Mesendoderm (in vitro differentiated cells): ENCODE results near the gene KIAA0513.

Experiments used
- DNase-seq: peaks from one replicate; pipeline ENCODE4 v3.0.0; 2013
- H2AK5ac ChIP-seq: 2 replicates; pipeline ENCODE4 v1.6.1; 2013; ENCODE audit warnings: low read length, inconsistent platforms
- H2BK120ac ChIP-seq: 2 replicates; pipeline ENCODE4 v1.6.1; 2013; ENCODE audit warnings: low read depth, mild to moderate bottlenecking, low read length, moderate library complexity, mixed read lengths
- H2BK15ac ChIP-seq: replicated peaks from 2 replicates; pipeline ENCODE4 v1.6.1; 2013; ENCODE audit warnings: low read depth, mild to moderate bottlenecking, moderate library complexity
- H2BK5ac ChIP-seq: 2 replicates; pipeline ENCODE4 v1.6.1; 2013; ENCODE audit warnings: low read length, inconsistent platforms
- H3K18ac ChIP-seq: 2 replicates; pipeline ENCODE4 v1.6.1; 2013; ENCODE audit warnings: mild to moderate bottlenecking, low read length, mixed read lengths
- H3K23ac ChIP-seq: one replicate; pipeline ENCODE4 v1.6.1; 2013; ENCODE audit warnings: low read length
- H3K27ac ChIP-seq: 2 replicates; pipeline ENCODE4 v1.5.1; 2013; ENCODE audit warnings: low read depth, mild to moderate bottlenecking, inconsistent platforms, low read length, moderate library complexity
- H3K27me3 ChIP-seq: 2 replicates; pipeline ENCODE4 v1.6.1; 2013; ENCODE audit warnings: low read length, control low read depth, mild to moderate bottlenecking, inconsistent platforms; ENCODE audit not compliant: insufficient read depth, poor library complexity
- H3K36me3 ChIP-seq: 2 replicates; pipeline ENCODE4 v1.6.1; 2013; ENCODE audit warnings: low read length, inconsistent platforms; ENCODE audit not compliant: control insufficient read depth, insufficient read depth
- H3K4ac ChIP-seq: one replicate; pipeline ENCODE4 v1.6.1; 2013; ENCODE audit warnings: low read depth, mild to moderate bottlenecking, low read length, moderate library complexity
- H3K4me1 ChIP-seq: 2 replicates; pipeline ENCODE4 v1.6.1; 2013; ENCODE audit warnings: low read depth, low read length, inconsistent platforms; ENCODE audit not compliant: control insufficient read depth
- H3K4me2 ChIP-seq: 2 replicates; pipeline ENCODE4 v1.6.1; 2013; ENCODE audit warnings: low read length
- H3K4me3 ChIP-seq: 2 replicates; pipeline ENCODE4 v1.5.1; 2013; ENCODE audit warnings: mild to moderate bottlenecking, low read length
- H3K56ac ChIP-seq: one replicate; pipeline ENCODE4 v1.6.1; 2013; ENCODE audit warnings: low read length
- H3K79me1 ChIP-seq: 2 replicates; pipeline ENCODE4 v1.6.1; 2013; ENCODE audit warnings: low read length, inconsistent platforms
- H3K79me2 ChIP-seq: 2 replicates; pipeline ENCODE4 v1.6.1; 2013; ENCODE audit warnings: mild to moderate bottlenecking, low read length; ENCODE audit not compliant: control insufficient read depth, insufficient read depth
- H3K9ac ChIP-seq: 2 replicates; pipeline ENCODE4 v1.6.1; 2013; ENCODE audit warnings: low read length, inconsistent platforms
- H4K5ac ChIP-seq: one replicate; pipeline ENCODE4 v1.6.1; 2013; ENCODE audit warnings: low read length
- H4K8ac ChIP-seq: one replicate; pipeline ENCODE4 v1.6.1; 2013; ENCODE audit warnings: low read depth, mild to moderate bottlenecking, control low read depth, low read length, moderate library complexity
- WGBS: extraction: QIAGEN DNeasy Blood & Tissue Kit; methylation state at CpG from one replicate; pipeline ENCODE4 v1.1.7; 2013; ENCODE audit warnings: low lambda C conversion rate, missing lambda C conversion rate; ENCODE audit not compliant: insufficient coverage; ENCODE audit errors: extremely low coverage; 5-methylcytosine and 5-hydroxymethylcytosine counted together

KIAA0513 gene

DNA sequence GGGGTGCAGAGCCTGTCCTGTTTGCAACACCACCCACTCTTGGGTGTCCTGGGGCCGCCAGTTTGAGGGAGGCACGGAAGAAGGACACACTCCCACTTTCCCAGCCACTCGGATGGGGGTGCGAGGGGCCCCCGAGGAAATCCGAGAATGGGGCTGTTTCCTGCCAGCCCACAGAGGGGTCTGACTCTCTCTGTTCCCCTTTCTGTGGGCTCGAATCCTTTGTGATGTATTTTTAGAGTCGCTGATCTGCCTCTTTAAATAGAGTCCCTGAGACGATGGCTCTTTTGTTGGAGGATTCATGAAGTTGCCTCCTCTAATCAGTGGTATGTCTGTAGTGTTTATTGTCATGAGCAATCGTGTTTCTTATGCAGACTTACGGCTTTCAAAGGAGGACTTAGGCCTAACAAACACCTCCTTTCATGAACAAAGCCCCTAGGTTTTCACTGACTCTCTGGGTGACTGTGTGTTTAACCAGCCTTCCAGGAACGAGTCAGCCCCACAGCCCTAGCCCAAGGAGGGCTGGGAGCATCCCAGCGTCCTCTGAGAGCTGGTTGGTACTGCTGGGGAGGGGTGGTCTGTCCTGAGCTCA is 55.5 kb downstream of the KIAA0513 start:
- H3K9ac ChIP-seq, result no peak overlapping the region
- no peak overlapping the region for H2BK5ac ChIP-seq
- DNase-seq, result no peak
- whole genome bisulfite sequencing, result no CpG with 5 or more reads among the region's 13 CpGs
- no peak overlapping the region for H4K8ac ChIP-seq
- H3K4me1 ChIP-seq, result peaks cover 5% of the 10 kb centered on the region
- H4K5ac ChIP-seq, result no peak overlapping the region
- no peaks in the 10 kb centered on the region for H3K36me3 ChIP-seq
- no peak overlapping the region for H3K4me2 ChIP-seq
- H3K79me2 ChIP-seq, result no peaks in the 10 kb centered on the region
- H3K4ac ChIP-seq, result no peak overlapping the region
- no peaks in the 10 kb centered on the region for H3K79me1 ChIP-seq
- H2AK5ac ChIP-seq, result no peak overlapping the region
- H3K56ac ChIP-seq, result no peak overlapping the region
- H3K27ac ChIP-seq, result no peak overlapping the region
- no peak overlapping the region for H2BK120ac ChIP-seq
- no peak overlapping the region for H3K4me3 ChIP-seq
- peaks cover 13% of the 10 kb centered on the region for H3K27me3 ChIP-seq
- no peak overlapping the region for H3K18ac ChIP-seq
- H3K23ac ChIP-seq, result no peak overlapping the region
- H2BK15ac ChIP-seq, result no peak overlapping the region

DNA sequence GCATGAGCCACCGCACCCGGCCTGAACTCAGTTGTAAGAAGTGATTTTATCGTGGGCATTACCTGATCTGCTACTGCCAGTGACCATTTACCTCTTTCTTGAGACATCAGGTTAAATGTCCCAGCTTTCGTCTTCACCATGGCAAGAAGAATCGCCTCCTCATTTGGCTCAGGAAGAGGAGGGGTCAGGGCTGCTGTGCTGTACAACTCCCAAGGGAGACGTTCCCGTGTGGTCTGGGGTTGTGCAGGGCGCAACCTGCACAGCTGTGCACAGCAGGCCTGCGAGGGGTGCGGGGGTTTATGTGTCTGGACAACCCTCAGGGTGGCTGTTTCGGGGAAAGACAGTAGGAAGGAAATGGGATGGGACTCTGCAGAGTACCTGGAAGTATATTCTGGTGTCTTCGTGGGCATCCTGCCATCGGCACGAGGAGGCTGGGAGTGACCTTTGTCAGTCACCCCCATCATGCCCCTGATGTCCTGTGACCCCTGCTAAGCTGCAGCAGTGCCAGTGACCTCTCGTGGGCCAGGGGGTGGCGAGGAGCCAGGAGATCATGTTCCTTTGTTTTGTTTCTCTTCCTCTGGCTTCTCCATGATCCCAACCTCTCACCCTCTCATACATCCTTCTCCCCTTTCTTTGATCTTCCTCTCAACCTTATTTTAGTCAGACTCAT is 57.4 kb downstream of the KIAA0513 start:
- no peaks in the 10 kb centered on the region for H3K79me2 ChIP-seq
- no peaks in the 10 kb centered on the region for H3K79me1 ChIP-seq
- no CpG with 5 or more reads among the region's 16 CpGs for WGBS
- no peak for DNase-seq
- no peak overlapping the region for H3K4me2 ChIP-seq
- no peaks in the 10 kb centered on the region for H3K36me3 ChIP-seq
- H3K23ac ChIP-seq, result peak overlapping the region; percentile 45
- H2BK5ac ChIP-seq, result no peak overlapping the region
- no peak overlapping the region for H4K5ac ChIP-seq
- H4K8ac ChIP-seq, result no peak overlapping the region
- no peak overlapping the region for H3K56ac ChIP-seq
- H3K4me3 ChIP-seq, result no peak overlapping the region
- H2AK5ac ChIP-seq, result no peak overlapping the region
- H2BK120ac ChIP-seq, result no peak overlapping the region
- no peak overlapping the region for H2BK15ac ChIP-seq
- peaks cover 5% of the 10 kb centered on the region for H3K4me1 ChIP-seq
- H3K27me3 ChIP-seq, result peaks cover 13% of the 10 kb centered on the region
- H3K27ac ChIP-seq, result no peak overlapping the region
- no peak overlapping the region for H3K9ac ChIP-seq
- no peak overlapping the region for H3K4ac ChIP-seq
- no peak overlapping the region for H3K18ac ChIP-seq

DNA sequence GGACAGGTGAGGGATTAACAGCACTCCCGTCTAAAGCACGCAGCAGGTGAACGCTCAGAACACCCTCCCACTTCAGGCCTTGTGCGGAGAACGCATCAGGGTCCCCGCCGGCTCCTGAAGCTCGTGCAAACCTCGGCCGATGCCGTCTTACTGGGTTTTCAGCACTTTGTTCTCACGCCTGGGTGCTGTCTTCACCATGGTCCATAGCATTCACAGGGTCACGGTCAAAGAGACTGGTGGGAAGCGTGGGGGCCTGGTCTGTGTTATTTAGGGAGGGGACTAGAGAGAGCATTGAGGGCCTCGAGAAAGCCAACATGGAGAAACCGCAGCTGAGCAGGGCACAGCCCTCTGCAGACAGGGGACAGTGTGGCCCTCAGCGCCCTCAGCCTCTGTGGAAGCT is 58.1 kb downstream of the KIAA0513 start:
- H4K5ac ChIP-seq, result no peak overlapping the region
- H3K4me3 ChIP-seq, result no peak overlapping the region
- H2BK15ac ChIP-seq, result no peak overlapping the region
- H3K79me1 ChIP-seq, result no peaks in the 10 kb centered on the region
- no peaks in the 10 kb centered on the region for H3K36me3 ChIP-seq
- DNase-seq, result no peak
- no peak overlapping the region for H3K4ac ChIP-seq
- H3K79me2 ChIP-seq, result no peaks in the 10 kb centered on the region
- no peak overlapping the region for H3K27ac ChIP-seq
- H4K8ac ChIP-seq, result no peak overlapping the region
- H3K23ac ChIP-seq, result no peak overlapping the region
- no peak overlapping the region for H3K9ac ChIP-seq
- H2AK5ac ChIP-seq, result no peak overlapping the region
- H3K18ac ChIP-seq, result no peak overlapping the region
- no peak overlapping the region for H2BK120ac ChIP-seq
- no peak overlapping the region for H3K56ac ChIP-seq
- peaks cover 5% of the 10 kb centered on the region for H3K4me1 ChIP-seq
- H3K27me3 ChIP-seq, result peaks cover 13% of the 10 kb centered on the region
- WGBS, result no CpG with 5 or more reads among the region's 17 CpGs
- H3K4me2 ChIP-seq, result no peak overlapping the region
- no peak overlapping the region for H2BK5ac ChIP-seq

DNA sequence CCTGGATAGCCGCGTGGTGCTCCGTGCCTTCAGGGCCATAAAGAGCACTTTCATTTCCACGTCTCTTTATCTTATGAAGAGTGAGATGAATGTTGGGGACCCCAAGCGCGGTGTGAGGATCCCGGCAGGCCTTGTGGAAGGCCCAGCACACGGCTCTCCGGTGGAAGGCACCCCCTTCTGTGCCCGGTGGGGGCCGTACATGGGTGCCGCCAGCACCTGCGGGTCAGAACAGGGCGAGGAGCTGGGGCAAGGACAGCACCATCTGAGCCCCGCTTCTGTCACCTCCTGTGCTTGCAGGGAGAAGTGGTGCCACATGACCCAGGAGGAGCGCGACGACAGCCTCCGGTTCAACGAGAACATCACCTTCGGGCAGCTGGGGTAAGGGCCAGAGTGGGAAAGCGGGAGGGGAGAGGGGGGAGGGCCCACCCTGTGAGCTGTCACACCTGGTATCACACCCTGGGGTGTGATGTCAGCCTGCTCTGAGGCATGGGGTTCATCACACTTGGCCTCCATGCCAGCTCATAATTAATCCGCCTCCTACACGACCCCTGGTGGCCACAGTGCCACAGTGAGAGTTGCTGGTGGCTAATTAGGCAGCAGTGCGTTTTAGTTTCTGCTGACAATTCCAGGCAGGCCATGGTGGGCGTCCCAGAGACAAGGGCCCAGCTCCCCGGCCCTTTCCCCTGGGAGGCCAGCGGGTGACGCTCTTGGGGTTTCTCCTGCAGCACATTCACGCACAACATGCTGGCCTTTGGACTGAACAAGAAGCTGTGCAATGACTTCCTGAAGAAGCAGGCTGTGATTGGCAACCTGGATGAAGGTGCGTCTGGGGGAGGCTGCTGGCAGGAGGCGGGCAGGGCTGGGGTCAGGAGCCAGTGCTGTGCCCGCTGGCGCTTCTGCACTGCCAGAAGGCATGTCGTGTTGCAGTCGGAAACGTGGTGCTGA is 59.0 kb downstream of the KIAA0513 start:
- H3K56ac ChIP-seq, result no peak overlapping the region
- H3K79me2 ChIP-seq, result no peaks in the 10 kb centered on the region
- peaks cover 5% of the 10 kb centered on the region for H3K4me1 ChIP-seq
- peak; percentile 85 for DNase-seq
- no peak overlapping the region for H3K23ac ChIP-seq
- H2BK15ac ChIP-seq, result no peak overlapping the region
- H3K4me2 ChIP-seq, result no peak overlapping the region
- no peak overlapping the region for H2AK5ac ChIP-seq
- no peak overlapping the region for H3K9ac ChIP-seq
- no peak overlapping the region for H3K4ac ChIP-seq
- no peak overlapping the region for H2BK120ac ChIP-seq
- no peak overlapping the region for H2BK5ac ChIP-seq
- peaks cover 13% of the 10 kb centered on the region for H3K27me3 ChIP-seq
- no CpG with 5 or more reads among the region's 37 CpGs for WGBS
- no peaks in the 10 kb centered on the region for H3K36me3 ChIP-seq
- no peak overlapping the region for H4K8ac ChIP-seq
- no peak overlapping the region for H4K5ac ChIP-seq
- no peak overlapping the region for H3K27ac ChIP-seq
- H3K79me1 ChIP-seq, result no peaks in the 10 kb centered on the region
- no peak overlapping the region for H3K18ac ChIP-seq
- H3K4me3 ChIP-seq, result no peak overlapping the region

DNA sequence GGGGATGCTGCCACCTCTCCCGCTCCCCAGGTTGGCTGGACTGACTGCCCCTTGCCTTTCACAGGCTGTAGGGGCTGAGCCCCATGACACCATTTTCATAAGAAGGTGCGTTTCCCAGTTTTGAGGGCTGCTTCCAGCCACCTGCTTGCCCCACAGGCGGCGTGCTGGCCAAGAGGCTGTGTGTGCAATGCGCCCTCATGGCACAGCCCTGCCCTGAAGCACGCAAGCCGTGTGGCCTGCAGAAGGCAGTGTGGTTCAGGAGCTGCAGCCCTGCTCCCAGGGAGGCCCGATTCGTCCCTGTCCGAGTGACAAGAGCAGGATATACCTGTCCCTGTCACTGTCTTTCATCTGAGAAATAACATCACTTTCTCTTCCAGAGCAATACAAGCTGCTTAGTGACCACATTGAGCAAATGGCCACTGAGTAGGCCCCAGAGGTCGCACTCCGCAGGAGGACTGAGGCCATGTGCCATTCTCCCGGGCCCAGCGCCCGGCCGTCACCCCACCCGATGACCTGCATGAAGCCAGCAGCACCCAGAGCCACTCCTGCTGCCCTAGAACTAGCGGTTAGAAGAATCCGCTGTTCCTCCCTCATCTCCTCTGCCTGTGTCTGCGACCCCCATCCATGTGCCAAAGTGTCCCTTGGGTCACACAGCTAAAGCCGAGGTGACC is 60.4 kb downstream of the KIAA0513 start:
- H2BK5ac ChIP-seq, result no peak overlapping the region
- H3K27me3 ChIP-seq, result peaks cover 3% of the 10 kb centered on the region
- H2AK5ac ChIP-seq, result no peak overlapping the region
- H3K18ac ChIP-seq, result no peak overlapping the region
- H3K27ac ChIP-seq, result no peak overlapping the region
- H3K4ac ChIP-seq, result no peak overlapping the region
- H3K23ac ChIP-seq, result no peak overlapping the region
- no CpG with 5 or more reads among the region's 21 CpGs for WGBS
- H4K8ac ChIP-seq, result no peak overlapping the region
- H4K5ac ChIP-seq, result no peak overlapping the region
- no peaks in the 10 kb centered on the region for H3K79me1 ChIP-seq
- H3K36me3 ChIP-seq, result no peaks in the 10 kb centered on the region
- H3K4me1 ChIP-seq, result no peaks in the 10 kb centered on the region
- H3K56ac ChIP-seq, result no peak overlapping the region
- no peak overlapping the region for H2BK15ac ChIP-seq
- H3K4me3 ChIP-seq, result no peak overlapping the region
- no peak overlapping the region for H2BK120ac ChIP-seq
- DNase-seq, result no peak
- H3K79me2 ChIP-seq, result no peaks in the 10 kb centered on the region
- H3K4me2 ChIP-seq, result no peak overlapping the region
- H3K9ac ChIP-seq, result no peak overlapping the region
